Neural cell (in vitro differentiated cells): ENCODE data around the gene CCDC17.

Source experiments
- CTCF ChIP-seq: fragments of 450-650 bp; IDR thresholded peaks from 2 replicates; pipeline ENCODE4 v1.5.1; 2014; ENCODE audit warnings: antibody characterized with exemption, mild to moderate bottlenecking, moderate library complexity; ENCODE audit not compliant: poor library complexity, severe bottlenecking
- EP300 ChIP-seq: fragments of 450-650 bp; conservative IDR thresholded peaks from 2 replicates; pipeline ENCODE4 v1.6.1; 2014; ENCODE audit warnings: antibody characterized with exemption, mild to moderate bottlenecking, moderate library complexity; ENCODE audit not compliant: poor library complexity, severe bottlenecking
- EZH2 ChIP-seq: fragments of 200-600, 300-800 bp; shearing (Covaris generic), sonication (generic); IDR thresholded peaks from 2 replicates; pipeline ENCODE4 v1.6.1; 2014; ENCODE audit warnings: antibody characterized with exemption, low read length, borderline replicate concordance, mild to moderate bottlenecking; ENCODE audit not compliant: insufficient read depth, poor library complexity, severe bottlenecking
- POLR2AphosphoS5 ChIP-seq: IDR thresholded peaks from 2 replicates; pipeline ENCODE4 v1.6.1; 2012
- RAD21 ChIP-seq: fragments of 450-650 bp; conservative IDR thresholded peaks from 2 replicates; pipeline ENCODE4 v1.6.1; 2014; ENCODE audit warnings: antibody characterized with exemption, mild to moderate bottlenecking, moderate library complexity
- REST ChIP-seq: IDR thresholded peaks from 2 replicates; pipeline ENCODE4 v1.6.1; 2012; ENCODE audit warnings: borderline replicate concordance
- SMC3 ChIP-seq: fragments of 450-650 bp; conservative IDR thresholded peaks from 2 replicates; pipeline ENCODE4 v1.6.1; 2014; ENCODE audit warnings: antibody characterized with exemption, mild to moderate bottlenecking, moderate library complexity; ENCODE audit not compliant: poor library complexity
- TAF1 ChIP-seq: IDR thresholded peaks from 2 replicates; pipeline ENCODE4 v1.6.1; 2012; ENCODE audit warnings: low read depth

- TF ChIP-seq REST (no peak), CTCF (no peak), EP300 (no peak), EZH2 (no peak), TAF1 (no peak), RAD21 (no peak), SMC3 (no peak), POLR2AphosphoS5 (no peak)
These were observed 20.8 kb upstream of the CCDC17 start for GRCh38 chr1:45644661-45645060.
